Suppressor macrophage treated with lipopolysaccharide for 1 hour (primary cell): Measurements from ENCODE around the gene ZNF462.
"Not testable (repeated sequence)": the region's sequence is repeated elsewhere in the genome, so short reads cannot be mapped to it uniquely, and the experiment has no call there.

Source experiments
- DNase-seq, 3 donors: peaks; one replicate each; pipeline ENCODE4 v3.0.0-alpha.2; 2020 to 2022

ZNF462 gene

GRCh38 chr9:106964822-106965525 lies 102.0 kb downstream of the ZNF462 start:
- no peak for DNase-seq

DNA sequence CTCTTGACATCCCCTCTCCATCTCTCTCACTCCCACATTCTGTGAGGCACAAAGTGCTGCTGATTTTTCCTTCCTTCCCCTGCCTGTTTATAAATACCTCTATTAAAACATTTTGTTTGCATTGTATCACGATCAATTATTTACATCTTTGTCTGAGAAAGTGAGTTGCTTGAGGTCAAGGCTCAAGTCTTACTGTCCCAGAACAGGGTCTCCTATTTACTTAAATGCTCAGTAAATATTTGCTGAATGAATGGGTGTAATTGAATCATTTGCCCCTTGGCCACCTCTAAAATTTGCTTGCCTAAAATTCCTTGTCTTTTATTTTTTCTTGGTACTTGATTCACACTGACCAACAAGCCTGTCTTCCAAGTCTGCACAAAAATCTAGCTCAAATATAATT lies 103.5 kb downstream of the ZNF462 start:
- DNase-seq: no peak

DNA sequence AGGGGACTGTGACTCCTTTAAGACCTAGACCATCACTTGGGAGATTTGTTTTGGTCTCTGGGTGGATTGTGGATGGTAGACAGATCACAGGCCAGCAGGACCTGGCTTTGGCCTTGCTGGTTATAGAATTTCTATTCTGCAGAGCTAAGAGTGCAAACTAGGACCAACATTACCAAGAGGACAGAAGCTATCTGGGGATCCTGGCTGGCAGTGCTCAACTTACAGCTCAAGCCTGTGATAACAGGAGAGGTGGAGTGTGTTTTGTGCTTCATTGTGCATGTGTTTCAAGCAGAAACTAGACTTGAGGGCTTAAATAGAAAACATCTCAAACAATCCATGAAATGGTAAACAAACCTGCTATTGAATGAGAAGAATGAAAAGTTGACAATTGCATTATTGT lies 106.7 kb downstream of the ZNF462 start:
- no peak for DNase-seq

DNA sequence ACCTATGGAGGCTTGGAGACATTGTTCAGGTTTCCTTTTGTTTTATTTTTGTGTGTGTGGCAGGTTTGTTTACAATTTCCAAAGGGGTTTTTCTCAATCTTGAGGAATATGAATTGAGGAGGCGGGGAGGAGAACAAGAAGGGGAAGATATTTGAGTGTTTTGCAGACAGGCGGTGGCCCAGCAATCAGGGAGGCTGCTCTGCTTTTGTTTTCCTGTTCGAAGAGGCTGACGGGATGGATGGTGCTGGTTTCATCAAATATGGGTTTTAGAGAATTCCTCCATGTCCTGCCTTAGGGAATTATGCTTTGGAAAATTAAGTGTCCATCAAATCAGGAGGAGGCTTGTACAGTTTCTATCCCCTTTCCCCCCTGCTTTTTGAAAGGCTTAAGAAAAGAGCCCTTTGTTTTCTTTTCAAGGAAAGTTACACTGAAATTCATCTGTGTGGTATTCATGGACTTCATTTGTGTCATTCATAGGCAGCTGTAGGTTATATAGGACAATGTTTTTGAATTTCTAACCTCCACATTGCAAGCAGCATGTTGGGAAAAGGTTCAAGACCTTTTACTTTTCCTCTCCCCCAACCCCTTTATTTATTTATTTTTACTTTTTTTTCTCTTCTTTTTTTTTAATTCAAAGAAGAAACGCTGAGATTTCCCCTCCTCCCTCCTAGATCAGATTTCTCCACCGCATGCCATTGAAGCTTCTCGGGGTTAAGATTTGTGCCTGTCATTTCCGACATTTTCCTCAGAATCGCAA lies 107.4 kb downstream of the ZNF462 start:
- DNase-seq: no peak

DNA sequence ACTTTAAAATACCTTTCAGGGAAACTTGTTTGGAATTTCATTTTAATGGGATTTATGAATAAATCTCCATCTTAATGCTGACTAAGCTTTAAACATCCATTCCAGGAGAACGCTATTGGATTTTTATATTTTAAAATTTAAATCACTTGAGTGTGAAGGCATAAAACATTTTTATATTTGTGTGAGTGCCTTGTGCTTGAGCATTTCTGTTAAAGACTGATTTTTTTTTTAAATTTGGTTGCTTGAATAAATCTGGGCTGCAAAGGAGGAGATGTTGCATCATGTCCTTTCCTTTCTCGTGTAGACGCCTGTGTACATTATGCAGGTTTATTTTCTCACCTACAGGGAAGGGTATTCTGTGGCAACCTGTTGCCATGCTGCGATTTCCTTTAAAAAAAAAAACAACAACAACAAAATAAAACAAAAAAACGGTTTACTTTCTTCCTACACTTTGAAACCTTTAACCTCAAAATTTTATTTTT lies 108.1 kb downstream of the ZNF462 start:
- DNase-seq: no peak

GRCh38 chr9:106972082-106972481 lies 109.1 kb downstream of the ZNF462 start:
- no peak for DNase-seq

DNA sequence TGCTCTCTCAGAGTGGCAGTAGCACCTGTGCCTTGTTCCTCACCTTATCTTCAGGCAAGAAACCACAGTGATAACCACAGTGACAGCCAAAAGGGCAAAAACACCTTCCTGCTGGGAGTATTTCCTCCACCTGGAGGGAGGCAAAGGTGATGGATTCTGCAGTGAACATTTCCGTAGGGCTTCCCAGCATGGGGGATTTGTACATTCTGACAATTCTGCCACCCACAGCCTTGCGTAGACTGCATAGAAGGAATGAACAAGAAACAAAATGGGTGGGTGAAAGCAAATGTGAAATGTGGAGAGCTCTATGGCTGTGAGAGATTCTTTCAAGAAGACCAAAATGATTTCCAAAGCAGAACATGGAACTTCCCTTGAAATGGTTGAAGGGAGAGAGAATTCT lies 111.4 kb downstream of the ZNF462 start:
- DNase-seq: no peak

- DNase-seq: no peak
Observed at GRCh38 chr9:106976772-106977171, 113.8 kb downstream of the ZNF462 start.

DNA sequence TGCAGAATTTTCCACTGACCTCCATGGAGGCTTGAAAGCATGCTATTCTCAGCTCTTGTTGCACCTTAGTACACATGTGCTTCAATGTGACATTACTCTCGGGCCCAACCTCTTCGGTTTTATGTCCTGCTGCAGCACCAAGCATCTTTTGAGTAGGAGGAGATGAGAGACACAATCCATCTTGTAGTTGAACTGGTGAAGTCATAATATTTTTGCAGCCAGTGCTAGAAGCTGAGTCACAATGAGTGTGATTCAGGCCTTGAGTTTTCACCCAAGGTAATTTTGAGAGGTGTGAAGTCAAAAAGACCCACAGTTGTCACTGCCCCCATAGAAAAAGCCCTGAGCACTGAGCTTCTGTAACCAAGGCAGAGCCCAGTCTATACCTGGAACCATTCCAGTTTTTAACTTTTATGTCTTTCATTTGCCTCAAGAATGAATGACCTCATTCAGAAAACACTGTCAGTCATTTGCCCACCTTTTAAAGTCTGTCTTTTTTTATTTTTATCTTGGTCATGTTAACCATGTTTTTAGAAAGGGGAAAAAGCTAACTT lies 117.7 kb downstream of the ZNF462 start:
- DNase-seq: no peak

DNA sequence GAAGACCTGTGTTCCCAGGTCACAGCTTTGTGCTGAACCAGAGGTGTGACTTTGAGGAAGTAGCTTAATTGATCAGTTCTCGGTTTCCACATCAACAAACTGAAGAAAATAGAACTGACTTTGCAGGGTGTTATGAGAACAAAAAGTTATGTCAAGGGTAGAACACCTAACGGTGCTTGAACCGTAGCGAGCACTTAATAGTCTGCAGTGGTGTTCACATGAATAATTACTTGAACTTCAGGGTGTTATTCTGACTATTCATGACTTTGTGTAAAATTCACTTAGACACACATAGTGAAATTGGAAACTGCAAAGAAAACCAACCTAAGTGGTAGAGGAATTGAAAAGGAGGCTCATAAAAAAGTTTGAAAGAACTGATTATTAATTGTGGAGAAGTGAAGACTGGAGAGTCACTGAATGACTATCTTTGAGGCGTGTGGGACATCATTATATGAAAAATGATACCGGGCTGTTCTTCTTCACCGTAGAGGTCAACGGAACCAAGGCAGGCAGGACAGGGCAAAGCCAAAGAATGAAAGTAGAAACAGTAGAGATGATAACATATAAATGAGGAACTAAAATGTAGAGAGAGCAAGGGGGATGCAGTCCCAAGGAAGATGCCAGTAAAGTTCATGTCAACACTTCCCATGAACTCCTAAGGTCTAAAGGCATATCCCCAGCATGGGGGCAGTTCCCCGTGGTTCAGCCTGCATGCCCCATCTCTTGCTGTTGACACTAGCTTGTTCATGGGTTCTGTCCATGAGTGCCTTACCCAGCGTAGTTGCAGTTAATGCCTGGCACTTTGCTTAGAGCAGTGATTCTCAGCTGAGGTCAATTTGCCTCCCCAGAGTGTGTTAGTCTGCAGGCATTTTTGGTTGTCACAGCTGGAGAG lies 118.7 kb downstream of the ZNF462 start:
- DNase-seq: no peak

DNA sequence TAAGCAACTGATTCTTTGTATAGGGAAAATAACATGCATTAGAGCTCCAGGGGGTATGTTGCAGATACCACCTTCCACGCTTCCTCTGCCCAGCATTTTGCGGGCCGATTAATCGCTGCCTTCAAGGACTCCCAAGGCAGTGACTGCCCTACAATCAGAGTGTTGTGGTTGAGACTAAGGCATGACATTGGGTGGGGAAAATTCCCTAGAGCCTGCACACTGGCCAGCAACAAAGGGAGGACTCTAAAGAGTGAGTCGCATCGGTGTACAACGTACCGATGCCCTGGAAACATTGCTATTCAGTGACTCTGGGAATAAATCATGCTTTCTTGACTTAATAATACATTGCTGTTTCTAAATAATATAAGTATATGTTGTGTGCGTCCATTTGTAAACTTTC lies 119.7 kb downstream of the ZNF462 start:
- no peak for DNase-seq

GRCh38 chr9:106983346-106983745 lies 120.4 kb downstream of the ZNF462 start:
- no peak for DNase-seq

GRCh38 chr9:106989904-106990303 lies 126.9 kb downstream of the ZNF462 start:
- not testable (repeated sequence) for DNase-seq

- no peak for DNase-seq
Observed at GRCh38 chr9:106992186-106992585, 129.2 kb downstream of the ZNF462 start.

GRCh38 chr9:106993603-106994002 lies 130.6 kb downstream of the ZNF462 start:
- DNase-seq: no peak

DNA sequence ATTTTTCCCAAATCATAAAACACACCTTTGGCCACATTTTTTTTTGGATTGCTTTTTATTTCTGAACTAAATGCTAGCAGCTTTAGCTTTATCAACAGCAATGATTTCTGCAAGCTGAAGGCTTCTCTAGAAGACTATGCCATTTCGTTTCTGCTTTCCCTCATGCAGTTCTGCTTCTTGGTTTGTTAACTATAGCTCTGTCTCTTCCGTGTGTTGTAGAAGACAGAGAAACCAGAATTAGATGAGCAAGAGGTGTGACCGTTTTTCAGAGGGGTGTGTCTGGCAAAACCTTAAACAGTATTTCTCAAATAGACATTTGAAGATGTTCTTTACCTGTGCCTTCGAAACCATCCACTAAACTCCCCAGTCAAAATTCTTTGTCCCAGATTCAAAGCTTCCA lies 131.5 kb downstream of the ZNF462 start:
- no peak for DNase-seq

- no peak for DNase-seq
Observed at GRCh38 chr9:107000218-107000617, 137.3 kb downstream of the ZNF462 start.

DNA sequence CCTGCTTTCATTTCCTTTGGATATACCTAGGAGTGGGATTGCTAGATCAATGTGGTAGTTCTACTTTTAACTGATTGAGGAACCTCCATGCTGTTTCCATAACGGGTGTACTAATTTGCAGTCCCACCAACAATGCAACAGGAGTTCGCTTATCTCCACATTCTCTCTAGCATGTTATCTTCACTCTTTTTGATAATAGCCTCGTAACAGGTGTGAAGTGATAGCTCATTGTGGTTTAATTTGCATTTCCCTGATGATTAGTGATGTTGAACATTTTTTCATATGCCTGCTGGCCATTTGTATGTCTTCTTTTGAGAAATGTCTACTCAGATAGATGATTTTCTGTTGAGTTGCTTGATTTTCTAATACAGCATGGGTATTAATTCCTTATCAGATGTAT lies 142.2 kb downstream of the ZNF462 start:
- DNase-seq: no peak

- no peak for DNase-seq
Observed at GRCh38 chr9:107007402-107007801, 144.4 kb downstream of the ZNF462 start.

- DNase-seq: no peak
Observed at GRCh38 chr9:107008011-107008410, 145.0 kb downstream of the ZNF462 start.

GRCh38 chr9:107008447-107008846 lies 145.5 kb downstream of the ZNF462 start:
- DNase-seq: no peak

DNA sequence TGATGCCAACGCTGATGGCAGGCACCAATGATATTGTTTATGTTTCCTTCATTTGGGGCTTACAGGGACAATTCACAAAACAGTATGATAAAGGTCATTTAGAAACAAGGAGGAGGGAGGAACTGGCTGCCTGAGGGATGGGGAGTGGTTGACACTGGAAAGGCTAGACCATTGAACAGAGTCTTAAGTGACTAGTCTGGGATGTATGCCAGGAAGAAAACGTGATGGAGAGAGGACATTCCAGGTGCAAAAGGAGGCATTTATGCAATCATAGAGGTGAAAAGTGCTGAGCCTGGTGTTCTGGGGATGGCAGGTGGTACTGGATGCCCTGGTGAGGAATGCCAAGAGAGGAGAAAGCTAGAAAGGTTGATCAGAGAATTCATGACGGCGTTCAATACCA lies 153.4 kb downstream of the ZNF462 start:
- DNase-seq: no peak
